ENCODE measurements around the gene BLZF1.

DNA sequence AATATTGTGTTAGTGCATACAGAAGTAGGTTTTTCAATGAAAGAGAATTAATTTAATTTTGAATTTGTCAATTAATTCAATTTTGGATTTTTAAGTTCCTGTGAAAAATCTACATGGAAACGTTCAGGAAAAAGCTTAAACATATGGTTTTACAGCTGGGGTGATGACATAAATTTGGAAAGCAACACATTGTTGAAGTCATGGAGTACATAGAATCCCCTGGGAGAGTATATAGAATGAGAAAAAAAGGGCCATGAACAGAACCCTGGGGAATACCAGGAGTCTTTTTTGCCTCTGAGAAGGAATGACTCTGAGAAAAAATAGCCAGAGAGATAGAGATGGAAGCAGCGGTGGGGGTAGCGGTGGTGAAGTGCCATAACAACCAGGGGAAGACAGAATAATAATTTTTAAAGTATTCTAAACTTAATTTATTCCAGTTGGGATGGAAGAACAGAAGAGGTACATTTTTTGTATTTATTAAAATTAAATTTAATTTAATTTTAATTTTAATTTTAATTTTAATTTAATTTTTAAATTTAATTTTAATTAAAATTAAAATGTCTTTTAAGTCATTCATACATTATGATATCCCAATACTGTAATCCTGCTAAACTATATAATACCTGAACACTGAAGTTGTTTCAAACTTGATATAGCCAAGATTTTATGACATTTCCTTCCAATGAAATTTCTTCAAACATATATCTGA is 49.3 kb upstream of the BLZF1 start:
- TF ChIP-seq, protein P1, sequence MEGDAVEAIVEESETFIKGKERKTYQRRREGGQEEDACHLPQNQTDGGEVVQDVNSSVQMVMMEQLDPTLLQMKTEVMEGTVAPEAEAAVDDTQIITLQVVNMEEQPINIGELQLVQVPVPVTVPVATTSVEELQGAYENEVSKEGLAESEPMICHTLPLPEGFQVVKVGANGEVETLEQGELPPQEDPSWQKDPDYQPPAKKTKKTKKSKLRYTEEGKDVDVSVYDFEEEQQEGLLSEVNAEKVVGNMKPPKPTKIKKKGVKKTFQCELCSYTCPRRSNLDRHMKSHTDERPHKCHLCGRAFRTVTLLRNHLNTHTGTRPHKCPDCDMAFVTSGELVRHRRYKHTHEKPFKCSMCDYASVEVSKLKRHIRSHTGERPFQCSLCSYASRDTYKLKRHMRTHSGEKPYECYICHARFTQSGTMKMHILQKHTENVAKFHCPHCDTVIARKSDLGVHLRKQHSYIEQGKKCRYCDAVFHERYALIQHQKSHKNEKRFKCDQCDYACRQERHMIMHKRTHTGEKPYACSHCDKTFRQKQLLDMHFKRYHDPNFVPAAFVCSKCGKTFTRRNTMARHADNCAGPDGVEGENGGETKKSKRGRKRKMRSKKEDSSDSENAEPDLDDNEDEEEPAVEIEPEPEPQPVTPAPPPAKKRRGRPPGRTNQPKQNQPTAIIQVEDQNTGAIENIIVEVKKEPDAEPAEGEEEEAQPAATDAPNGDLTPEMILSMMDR (IDR thresholded peaks at IDR 0.05; ENCODE audit: insufficient read depth, low read length, poor library complexity, severe bottlenecking), result no peak
- no peak for TF ChIP-seq EZH2phosphoT487 (conservative IDR thresholded peaks at IDR 0.05; ENCODE audit: low read length)
